ENCODE measurements around the gene ZBTB38.
A peak's percentile ranks its signal among the peaks of the same experiment; 100 is the strongest.

The ZBTB38 gene

DNA sequence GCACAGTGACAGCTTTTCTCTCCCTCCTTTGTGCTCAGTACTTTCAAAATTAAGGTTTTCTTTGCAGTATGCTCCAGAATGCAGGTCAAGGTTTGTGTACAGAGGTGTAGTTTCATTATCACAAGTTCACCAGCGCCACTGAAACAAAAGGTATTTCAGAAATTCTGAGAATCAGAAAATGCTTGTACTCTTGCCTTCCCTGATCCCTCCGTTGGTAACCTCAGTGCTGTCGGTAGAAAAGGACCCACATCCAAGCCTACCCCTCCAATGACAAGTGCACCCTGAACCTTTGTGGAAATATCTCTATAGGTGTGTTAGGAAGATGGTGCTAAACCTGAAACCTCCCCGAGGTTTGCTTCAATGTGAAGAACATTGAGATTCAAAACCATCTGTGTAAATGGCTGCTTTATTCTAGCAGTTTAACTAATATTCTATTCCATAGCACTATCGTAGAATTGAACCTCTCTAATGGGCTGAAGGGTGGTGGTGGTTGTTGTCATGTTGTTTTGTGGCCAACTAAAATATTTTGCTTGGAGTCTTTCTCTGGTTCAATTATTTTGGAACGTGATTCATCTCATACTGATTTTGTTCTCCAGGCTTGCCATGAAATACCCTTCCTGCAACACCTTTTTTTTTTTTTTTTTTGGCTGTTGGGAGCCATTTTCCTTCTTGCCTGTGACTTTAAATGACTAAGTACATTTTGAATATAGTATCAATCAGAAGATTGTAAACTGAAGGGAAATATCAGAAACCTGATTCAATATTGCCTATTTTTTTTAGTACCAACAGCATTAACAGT is 20.7 kb downstream of the ZBTB38 start:
- DNase-seq: no peak

DNA sequence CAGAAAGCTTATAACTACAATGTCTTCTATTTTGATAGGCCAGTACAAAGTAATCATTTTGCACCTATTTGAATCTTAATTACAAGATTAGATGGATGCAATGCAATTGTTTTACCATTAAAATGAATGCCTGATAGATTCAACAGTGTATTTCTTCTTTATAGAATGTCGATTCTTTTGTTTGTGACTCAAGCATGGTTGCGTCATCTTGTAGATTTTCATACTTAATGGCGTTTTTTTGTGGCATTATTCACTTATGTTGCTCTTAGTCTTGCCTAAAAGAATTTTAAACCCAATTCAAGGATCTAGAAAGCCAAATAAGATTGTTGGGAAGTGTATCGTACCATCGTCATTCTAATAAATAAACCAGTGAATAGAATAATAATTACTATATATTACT is 21.4 kb downstream of the ZBTB38 start:
- no peak for DNase-seq

DNA sequence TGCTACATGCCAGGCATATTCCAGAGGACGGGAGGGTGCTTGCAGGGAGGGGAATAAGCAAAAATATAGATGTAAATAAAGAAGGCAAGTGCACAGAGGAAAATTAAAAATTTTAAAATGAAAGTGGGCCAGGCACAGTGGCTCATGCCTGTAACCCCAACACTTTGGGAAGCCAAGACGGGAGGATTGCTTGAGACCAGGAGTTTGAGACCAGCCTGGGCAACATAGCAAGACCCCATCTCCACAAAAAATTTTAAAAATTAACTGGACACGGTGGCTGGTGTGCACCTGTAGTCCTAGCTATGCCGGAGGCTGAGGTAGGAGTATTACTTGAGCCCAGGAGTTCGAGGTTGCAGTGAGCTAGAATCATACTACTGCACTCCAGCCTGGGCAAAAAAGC is 22.4 kb downstream of the ZBTB38 start:
- DNase-seq: no peak

DNA sequence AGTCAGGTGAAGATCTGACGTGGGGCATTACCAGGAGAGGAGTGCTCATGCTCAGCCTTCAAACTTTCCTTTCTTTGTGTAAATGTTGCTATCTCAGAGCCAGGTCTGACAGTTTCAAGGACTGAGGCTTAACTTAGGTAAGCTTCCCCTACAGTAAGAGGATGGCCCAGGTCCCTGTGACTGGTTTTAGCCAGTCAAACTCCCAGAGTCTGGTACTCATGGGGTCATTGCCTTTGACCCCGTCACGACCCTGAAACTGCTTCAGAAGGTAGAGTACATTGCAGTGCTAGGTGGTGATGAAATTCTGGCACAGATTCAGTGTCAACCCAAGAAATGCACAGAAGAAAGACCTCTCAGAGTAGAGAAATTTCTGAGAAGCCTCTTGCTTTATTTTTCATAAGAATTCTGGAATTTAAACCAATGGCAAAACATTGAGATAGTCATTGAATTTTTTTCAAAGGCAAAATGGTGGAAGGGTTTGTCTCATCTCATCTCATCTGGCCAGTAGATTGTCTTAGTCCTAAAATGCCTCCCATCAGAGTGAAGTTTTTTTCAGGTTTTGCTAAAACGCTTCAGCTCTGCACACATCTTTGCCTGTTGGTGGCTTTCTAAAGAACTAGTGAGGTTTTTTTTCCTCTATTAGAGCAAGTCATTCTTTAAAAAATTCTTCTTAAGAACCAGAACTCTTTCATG is 23.1 kb downstream of the ZBTB38 start:
- DNase-seq: no peak

DNA sequence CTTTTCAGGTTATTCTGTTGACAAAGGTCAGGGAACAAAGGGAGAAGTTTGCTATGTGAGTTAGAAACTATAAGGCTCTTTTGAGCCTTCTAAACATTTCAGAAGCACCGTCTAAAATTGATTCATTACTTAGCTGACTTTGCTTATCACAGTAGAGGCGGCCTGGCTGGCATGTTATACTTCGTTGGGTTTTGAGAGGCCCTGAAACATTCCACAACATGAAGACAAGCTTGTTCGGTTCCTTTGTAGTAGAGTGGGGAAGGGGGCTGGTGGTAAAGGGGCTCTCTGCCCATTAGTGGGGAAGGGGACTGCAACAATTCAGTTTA is 23.6 kb downstream of the ZBTB38 start:
- DNase-seq: no peak

DNA sequence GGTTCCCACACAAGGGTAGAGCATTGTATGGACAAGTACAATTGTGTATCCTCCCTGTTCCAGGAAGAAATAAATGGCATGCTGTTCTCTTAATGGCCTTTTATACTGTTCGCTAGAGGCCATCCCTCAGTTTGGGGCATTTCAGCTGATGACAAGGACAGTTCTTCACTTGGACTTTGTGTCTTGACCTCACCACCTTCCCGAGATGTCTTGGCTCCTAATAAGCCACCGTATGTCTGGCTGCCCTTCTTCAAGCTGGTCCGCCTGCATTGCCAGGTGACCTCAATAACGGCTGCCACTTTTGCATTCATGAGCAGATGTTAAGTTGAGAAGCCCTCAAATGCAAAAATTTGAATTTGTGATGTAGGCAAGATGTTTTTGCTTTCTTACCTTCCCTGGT is 24.1 kb downstream of the ZBTB38 start:
- DNase-seq: no peak

DNA sequence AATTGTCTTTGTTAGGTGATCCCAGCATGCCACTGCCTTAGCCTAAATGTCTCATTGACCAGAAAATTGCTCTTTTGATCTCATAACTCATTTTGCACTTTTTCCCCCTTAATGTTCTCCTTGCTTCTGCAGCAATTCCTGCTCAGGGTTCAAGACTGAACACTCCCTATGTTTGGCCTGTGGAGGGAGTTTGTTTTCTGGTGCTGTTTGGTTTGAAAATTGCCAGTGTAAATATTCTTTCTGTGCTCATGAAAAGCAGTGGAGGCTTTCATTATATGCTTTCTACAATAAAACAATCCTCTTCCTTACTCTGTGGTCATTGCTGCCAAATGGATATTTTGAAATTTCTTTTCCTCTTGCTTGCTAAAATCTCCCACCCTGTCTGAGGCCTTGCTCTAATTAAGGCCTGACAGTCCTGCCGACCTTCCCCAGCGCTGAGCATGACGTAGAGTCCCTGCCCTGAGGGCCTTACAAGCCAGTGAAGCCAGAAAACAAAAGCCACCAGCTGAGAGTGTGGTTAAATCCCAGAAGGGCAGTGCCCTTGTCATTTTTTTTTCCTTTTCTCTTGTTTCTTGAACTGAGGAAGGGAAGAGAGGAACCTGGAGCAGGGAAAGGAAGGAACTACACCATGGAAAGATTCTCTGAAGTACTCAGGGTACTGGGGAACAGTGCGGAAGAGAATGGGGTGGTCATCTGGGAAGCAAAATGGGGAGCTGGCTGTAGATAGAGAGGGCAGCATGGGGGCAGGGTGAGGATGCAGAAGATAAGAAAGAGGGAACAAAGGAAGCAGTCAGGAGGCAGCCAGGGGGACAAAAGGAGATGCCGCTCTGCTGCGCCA is 24.8 kb downstream of the ZBTB38 start:
- DNase-seq: no peak

DNA sequence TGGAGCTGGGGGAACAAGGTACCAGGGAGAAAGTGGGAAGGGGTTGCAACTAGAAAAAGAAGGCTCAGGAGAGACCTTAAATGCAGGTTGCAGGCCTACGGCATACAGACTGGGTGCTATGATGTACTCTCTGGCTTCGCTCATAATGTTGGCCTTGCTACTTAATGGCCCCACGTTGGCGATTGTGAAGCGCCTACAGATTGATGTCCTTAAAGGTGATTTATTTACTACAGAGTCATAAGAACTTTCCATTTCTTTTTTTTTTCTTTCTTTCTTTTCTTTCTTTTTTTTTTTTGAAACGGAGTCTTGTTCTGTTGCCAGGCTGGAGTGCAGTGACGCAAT is 25.4 kb downstream of the ZBTB38 start:
- DNase-seq: no peak

DNA sequence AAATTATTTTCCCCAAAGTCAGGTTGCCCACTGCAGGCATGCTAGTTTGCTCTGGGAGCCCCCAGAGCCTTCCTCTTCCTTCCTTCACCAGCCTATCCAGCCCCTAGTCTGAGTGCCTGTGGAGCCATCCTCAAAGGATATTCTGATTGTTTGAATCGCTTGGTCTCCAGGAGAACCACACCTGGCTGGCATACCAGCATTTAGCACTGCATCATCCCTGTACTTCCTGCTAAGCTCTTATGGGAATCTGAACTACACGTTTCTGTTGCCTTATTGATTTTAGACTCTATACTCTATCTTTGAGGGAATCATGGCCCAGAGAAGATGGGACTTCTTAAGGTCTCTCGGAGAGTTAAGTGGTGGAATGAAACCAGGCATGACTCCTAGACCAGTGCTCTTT is 26.3 kb downstream of the ZBTB38 start:
- DNase-seq: no peak

DNA sequence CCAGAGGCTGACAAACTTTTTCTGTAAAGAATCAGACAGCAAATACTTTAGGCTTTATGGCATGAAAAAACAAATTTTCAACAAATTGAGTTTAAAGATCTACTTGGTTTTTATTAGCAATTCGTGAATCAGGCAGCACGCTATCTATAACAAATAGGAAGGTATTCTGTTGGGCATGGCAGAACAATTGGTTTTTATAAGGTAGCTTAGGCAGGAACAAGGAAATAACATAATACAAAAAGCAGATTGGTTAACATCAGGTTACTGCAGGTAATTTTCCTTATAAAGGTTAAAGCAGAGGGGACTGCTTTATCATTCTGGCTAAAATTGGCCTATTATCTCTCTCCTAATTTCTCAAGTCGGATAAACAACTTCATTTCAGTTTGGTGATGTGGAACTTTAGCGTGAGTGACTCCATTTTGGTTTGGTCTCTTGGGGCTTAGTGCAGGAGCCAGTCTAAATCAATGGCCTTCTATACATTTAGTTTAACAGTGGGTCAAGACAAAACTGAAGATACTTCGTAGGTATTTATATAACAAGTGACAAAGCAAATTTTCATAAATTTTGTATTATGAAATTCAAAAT is 26.8 kb downstream of the ZBTB38 start:
- no peak for DNase-seq

DNA sequence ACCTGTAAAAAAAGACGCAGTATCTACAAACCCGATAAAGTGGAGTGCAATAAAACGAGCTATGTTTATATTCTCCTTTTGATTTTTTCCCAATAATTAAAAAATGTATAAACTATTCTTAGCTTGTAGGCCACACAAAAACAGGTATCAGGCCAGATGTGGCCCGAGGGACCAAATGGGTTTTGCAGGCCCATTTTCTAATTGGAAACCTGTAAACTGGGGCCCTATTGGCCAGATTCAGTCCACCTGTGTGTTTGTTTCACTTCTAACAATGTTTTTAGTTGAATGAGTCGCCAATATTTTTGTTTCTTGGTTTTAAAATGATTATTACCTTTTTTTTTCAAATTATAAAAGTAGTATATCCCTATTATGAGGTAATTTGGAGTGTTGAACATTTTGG is 29.7 kb downstream of the ZBTB38 start:
- DNase-seq: no peak

DNA sequence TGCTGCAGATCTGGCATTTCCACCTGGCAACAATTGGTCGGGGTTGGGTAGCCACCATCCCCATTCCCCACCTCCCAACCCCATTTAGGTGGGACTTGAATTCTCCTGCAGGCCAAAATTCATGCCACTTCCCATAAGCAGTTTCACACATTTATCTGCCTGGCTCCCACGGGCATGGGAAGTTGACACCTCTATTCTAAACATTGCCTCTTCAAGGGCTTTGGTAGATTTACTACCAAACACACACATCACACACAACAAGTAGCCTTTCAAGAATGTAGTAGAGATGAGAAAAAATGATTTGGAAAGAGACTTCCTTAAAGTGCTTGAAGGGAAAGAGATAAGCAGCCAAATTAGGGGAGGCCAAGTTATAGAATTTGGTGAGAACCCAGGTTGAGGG is 30.9 kb downstream of the ZBTB38 start:
- DNase-seq: no peak

DNA sequence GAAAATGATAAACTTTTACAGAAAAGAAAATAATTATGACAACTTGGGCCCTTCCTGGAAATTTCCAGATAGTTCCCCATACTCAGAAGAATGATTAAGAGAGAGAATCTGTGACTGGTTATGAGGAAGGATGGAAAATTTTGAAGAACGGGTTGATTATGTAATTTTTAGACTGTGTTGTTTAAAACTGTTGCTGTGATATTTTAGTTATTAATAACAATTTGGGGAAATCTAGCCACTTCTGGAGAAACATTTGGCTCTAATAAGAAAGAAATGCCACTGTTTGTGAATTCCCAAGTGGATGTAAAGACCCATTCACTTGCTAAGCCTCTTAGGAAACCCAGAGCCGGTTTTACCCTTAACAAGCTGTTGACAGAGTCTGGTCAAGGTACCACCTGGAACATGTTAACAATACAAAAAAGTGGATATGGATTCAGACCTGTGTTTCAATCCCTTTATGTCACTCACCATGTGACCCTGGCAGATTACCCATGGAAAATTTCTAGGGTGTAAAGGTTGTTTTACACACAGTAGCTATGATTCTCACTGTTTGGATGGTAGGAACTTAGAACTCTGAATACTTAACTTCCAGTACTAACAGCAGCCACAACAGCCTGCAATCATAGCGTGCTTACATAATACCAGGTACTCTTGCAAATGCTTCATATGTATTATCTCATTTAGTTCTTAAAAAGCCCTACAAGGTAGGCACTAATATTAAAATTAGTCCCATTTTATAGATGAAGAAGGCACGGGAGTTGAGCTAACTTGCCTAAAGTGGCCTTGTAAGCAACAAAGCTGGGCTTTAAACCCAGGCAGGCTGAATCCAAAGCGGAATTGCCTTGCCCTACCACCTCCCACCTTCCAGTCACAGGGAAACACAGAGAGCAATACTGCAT is 32.0 kb downstream of the ZBTB38 start:
- no peak for DNase-seq

DNA sequence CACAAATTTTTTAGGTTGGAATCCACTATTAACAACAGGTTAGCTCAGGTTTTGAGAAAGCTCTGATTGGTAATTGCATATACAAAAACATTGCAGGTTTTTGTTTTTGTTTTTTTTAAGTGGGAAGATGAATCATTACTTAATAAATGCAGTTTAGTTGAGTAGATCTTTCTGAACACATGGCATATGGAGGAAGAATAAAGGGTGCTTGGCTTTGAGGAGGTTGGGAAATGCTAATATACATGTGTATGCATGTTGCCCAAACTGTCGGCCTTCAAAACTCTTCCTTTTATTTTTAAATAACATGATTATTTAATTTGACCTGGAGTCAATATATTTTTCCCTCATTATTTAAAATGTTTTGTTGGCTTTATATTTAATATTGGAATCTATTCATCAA is 32.8 kb downstream of the ZBTB38 start:
- DNase-seq: no peak

DNA sequence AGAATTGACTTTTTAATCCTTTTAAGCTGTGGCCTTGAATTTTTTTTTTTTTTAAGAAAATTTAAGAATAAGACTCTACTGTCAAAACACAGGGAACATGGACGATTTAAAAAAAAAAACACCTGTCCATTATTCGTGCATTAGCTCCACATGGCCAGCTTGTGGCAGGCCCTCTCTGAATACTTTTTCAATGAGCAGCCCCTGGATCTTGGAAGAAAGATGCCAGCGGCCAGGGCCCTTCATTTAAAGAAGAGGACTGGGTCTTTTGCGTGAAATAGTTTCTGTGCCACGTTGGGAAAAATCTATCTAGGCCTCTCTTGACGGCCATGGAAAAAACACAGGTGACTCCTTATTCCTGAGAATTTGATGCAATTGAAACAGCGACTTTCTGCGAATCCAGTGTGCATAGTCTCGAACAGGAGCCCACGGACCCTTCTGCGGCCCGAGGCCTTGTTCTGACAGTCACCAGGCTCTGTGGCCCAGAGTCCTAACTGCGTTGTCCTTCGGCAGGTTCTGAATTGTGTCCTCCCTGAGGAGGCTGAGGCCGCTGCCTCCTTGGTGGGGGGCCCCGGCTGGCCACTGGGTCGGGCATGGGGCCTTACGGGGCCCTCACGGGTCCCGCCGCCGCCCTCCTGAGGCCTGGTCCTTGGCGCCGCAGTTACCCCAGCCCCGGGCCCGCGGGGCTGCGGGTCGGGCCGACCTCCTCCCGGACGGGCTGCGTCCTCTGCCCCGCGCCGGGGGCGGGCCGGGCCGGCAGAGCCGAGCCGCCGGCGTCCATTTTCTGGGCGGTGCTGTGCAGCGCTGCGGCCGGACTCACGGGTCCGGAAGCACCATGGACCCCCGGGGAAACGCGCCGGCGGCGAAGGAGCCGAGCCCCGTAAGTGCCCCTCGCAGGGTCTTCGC is 33.5 kb downstream of the ZBTB38 start:
- DNase-seq: no peak

DNA sequence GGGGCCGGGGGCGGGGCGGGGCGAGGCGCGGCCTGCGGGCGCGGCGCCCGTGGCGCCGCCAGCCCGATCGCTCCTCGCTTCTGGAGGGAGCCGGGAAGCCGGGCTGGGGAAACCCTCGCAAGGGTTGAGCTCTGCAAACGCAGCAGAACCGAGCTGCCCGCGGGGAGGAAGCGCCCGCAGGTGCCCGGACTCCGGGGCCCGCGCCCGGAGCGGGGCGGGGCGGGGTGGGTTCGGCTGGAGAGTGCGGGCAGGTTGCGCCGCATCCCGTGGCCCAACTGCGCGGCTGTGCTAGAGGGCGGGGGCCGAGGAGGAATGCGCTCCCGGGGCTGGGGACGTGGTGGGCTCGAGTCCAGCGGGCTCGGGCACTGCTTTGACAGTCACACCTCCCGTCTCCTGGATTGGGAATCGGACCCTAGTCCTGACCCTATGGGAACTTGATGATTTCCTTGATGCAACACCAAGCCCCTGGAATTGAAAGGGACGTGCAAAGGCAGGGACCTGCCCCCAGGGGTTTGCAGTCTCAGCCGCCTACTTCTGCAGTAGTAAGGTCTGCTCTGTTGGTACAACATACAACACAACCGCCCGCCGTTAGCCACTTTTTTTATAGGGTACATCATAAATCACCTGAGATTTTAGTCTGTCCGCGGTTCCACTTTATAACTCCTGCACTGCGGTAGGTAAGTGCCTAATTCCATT is 34.3 kb downstream of the ZBTB38 start:
- DNase-seq: peak; percentile 40

DNA sequence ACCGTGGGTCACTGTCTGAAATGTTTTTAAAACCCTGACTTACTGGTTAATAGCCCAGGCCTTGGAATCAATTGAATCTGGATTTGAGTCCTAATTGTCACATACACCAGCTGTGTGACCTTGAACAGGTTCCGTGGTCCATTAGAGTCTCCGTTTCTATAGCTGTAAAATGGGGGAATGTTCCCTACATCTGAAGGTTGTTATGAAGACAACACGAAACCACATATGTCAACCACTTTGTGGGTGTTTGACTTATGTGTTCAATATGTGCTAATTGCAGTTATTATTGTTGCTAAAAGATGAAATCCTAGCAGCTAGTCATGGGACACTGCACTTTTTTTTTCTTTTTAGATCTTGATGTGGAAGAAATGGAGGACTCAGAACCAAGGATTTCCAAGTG is 35.3 kb downstream of the ZBTB38 start:
- no peak for DNase-seq

DNA sequence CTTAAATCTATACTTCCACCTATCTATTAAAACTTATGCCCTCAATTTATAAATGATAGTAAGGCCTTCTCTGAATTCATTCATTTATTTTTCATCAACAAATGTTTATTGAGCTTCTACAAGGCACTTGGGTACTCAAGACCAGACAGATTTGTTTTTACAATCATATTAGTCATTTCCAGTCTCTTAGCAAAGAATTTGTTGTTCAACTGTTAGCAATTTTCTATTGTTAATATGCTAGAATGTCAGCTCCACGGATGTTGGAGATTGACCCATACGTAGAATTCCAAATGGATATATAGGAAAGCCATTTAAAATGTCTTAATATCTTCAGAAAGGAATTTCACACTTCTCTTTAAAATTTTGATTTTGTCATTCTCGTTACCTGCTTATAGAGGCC is 36.7 kb downstream of the ZBTB38 start:
- DNase-seq: no peak

DNA sequence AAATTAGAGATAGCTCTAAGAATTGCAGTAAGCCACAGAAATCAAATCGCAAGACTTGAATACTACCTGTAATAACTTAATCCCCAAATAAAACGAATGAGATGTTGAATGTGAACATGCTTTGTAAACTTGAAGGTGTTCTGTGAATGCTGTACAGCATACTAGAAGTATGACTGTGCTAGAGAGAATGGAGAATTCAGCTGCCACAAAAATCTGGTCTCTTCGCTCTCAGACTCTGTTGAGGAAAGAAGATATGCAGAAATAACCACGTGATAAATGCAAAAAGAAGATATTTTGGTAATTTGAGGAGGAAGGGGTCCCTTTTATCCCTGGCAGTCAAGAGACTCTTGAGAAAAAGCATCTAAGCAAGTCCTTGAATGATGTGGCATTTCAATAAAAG is 37.3 kb downstream of the ZBTB38 start:
- no peak for DNase-seq

DNA sequence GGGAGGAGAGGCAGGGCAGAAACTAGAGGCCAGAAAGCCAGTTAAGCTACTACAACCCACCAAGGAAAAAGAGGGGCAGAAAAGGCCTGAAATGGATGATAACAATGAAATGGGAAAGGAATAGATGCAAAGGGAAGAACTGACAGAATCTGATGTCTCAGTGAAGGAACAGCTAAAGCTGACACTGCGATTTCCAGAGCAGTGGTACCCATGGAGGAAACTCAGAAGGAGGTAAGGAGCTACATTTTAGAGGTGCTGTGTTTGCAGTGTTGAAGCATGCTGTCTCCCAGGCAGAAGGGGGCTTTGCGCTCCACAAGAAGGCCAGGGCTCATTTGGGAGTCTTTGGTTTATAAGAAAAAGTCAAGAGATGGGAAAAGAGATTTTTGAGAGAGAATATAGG is 38.0 kb downstream of the ZBTB38 start:
- no peak for DNase-seq

DNA sequence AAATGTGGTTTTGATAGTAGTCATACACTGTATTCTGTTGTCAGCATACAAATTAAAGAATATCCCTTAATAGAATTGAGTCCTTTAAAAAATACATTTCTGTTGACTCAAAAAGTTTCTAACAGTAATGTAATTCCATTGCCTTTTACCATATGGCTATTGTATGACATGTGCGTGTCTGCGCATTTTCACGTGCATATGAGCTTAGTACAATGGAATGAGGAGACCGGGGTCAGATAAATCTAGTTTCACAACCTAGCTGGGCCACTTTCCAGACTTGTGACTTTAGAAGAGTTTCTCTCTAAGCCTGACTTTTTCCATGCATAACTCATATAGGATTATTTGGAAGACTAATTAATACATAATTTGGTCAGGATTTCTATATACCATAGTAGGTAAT is 38.7 kb downstream of the ZBTB38 start:
- DNase-seq: no peak
